ENCODE data around the gene RS1. TPM values are rescaled to one million over a fixed set of nuclear protein-coding genes. Genes with fewer than 3 reads are reported as not detected.

RS1 gene
- total RNA-seq, 2 donors from 2014 or later, result not detected

DNA sequence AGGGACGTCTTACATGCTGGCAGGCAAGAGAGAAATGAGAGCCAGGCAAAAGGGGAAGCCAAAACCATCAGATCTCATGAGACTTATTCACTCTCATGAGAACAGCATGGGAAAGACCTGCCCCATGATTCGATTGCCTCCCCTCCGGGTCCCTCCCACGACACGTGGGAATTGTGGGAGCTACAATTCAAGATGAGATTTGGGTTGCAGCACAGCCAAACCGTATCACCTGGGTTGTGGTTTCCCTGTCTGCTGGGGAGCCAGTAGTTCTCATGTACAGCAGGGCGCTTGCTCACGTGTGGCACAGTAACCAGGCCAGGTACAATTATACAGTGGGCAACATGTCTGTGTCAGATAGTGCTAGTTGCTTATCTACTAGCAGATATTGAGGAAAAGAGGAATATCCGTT is 11.1 kb upstream of the RS1 start:
- H3K27me3 Mint-ChIP-seq, result peaks cover 0 to 7% of the 10 kb centered on the region in 2 donors
- H3K36me3 Mint-ChIP-seq, result no peaks in the 10 kb centered on the region
- DNase-seq (ENCODE audit: low spot score) (no peak), ATAC-seq (no peak)
- peaks cover 0 to 4% of the 10 kb centered on the region in 2 donors for H3K4me1 Mint-ChIP-seq (ENCODE audit: low read depth in 2 of 2)
- H3K27ac Mint-ChIP-seq, result no peak overlapping the region
- H3K4me3 Mint-ChIP-seq, result no peak overlapping the region
- no peaks in the 10 kb centered on the region for H3K9me3 Mint-ChIP-seq

- Mint-ChIP-seq H3K9me3 (no peaks in the 10 kb centered on the region), H3K27me3 (peaks cover 0 to 7% of the 10 kb centered on the region in 2 donors), H3K27ac (no peak overlapping the region), H3K36me3 (no peaks in the 10 kb centered on the region), H3K4me3 (no peak overlapping the region), H3K4me1 (ENCODE audit: low read depth in 2 of 2) (peaks cover 6 to 11% of the 10 kb centered on the region in 2 donors)
- DNase-seq (ENCODE audit: low spot score) (no peak), ATAC-seq (no peak)
These were observed 10.1 kb upstream of the RS1 start for GRCh38 chrX:18681996-18682395.

GRCh38 chrX:18677161-18677869 is 5.4 kb upstream of the RS1 start:
- no peaks in the 10 kb centered on the region for H3K36me3 Mint-ChIP-seq
- H3K4me3 Mint-ChIP-seq, result peak overlapping the region; percentile 43
- no peak for ATAC-seq
- H3K27me3 Mint-ChIP-seq, result peaks cover 0 to 7% of the 10 kb centered on the region in 2 donors
- peaks cover 6 to 11% of the 10 kb centered on the region in 2 donors for H3K4me1 Mint-ChIP-seq (ENCODE audit: low read depth in 2 of 2)
- no peaks in the 10 kb centered on the region for H3K9me3 Mint-ChIP-seq
- no peak for DNase-seq (ENCODE audit: low spot score)
- H3K27ac Mint-ChIP-seq, result peak overlapping the region in 1 of 2 donors; percentile 33

DNA sequence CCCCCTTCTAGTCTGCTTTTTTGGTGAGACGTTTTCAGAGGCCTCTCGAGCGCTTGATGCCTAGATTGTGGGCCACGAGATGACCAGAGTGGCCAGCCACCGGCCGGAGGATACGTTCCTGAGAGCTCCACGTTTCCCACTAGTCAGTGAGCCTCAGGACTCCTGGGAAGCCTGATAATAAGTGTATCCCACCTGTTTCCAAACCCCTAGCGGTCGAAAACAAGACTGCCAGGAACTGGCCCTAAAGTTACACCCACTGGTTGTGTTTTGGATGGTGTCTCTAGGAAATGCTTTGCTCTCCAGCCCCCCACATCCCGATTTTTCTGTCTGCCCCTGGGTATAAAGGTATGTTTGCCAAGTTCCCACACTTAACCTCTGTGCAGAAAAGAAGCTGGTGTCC is 4.6 kb upstream of the RS1 start:
- H3K36me3 Mint-ChIP-seq, result no peaks in the 10 kb centered on the region
- no peak for DNase-seq (ENCODE audit: low spot score)
- H3K9me3 Mint-ChIP-seq, result no peaks in the 10 kb centered on the region
- H3K27me3 Mint-ChIP-seq, result peaks cover 0 to 4% of the 10 kb centered on the region in 2 donors
- H3K4me1 Mint-ChIP-seq (ENCODE audit: low read depth in 2 of 2), result peaks cover 6 to 11% of the 10 kb centered on the region in 2 donors
- H3K27ac Mint-ChIP-seq, result no peak overlapping the region
- H3K4me3 Mint-ChIP-seq, result peak overlapping the region; percentile 10
- no peak for ATAC-seq

- Mint-ChIP-seq H3K4me1 (ENCODE audit: low read depth in 2 of 2) (peaks cover 6 to 11% of the 10 kb centered on the region in 2 donors), H3K27me3 (peaks cover 0 to 4% of the 10 kb centered on the region in 2 donors), H3K9me3 (no peaks in the 10 kb centered on the region), H3K36me3 (no peaks in the 10 kb centered on the region), H3K4me3 (peak overlapping the region; percentile 32), H3K27ac (no peak overlapping the region)
- no peak for DNase-seq (ENCODE audit: low spot score)
- ATAC-seq, result no peak
These were observed 4.1 kb upstream of the RS1 start for GRCh38 chrX:18676050-18676449.

DNA sequence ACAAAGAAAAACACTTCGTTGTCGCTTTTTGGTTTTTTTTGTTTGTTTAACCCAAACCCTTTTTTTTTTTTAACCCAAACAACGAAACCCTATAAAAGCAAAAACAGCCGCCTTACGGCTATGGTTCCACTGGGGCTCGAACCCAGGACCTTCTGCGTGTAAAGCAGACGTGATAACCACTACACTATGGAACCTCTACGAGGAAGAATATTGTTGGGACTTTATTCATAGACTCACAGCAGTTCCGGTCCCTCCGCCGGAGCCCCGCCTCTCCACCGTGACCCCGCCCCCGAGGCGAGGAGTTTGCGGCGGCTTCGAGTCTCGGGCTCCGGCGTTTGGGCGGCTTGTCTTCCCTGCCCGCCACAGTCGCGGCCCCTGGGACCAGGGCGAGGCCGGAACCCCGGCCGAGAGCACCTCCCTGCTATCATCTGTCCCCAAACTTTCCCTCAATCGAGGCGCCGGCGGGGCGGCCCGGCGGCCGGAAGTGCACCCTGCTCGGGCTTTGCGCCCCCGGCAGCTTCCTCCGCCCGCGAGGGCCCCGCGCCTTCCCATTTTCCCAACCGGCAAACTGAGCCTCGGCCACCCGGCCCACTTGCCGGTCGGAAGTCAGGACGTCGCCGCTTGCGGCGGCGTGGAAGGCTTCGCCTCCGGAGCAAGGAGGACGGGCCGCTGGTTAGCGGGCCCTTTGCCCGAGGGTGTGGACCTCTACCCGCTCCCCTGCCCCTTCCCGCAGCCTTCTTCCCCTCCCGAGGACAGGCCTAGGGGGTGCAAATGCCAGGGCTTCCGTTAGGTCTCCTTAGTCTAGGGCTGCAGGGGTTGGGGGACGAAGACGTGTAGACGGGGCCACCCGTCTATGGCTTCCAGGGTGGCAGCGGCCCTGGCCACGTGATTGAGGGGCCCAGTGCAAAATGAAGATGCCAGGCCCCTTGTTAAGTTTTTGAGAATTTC is 3.2 kb upstream of the RS1 start:
- H3K27me3 Mint-ChIP-seq, result peaks cover 0 to 7% of the 10 kb centered on the region in 2 donors
- peak overlapping the region; percentile 62 for H3K4me3 Mint-ChIP-seq
- H3K9me3 Mint-ChIP-seq, result no peaks in the 10 kb centered on the region
- H3K27ac Mint-ChIP-seq, result peak overlapping the region; percentile 62 to 83
- peaks cover 6 to 11% of the 10 kb centered on the region in 2 donors for H3K4me1 Mint-ChIP-seq (ENCODE audit: low read depth in 2 of 2)
- DNase-seq (ENCODE audit: low spot score) (peak; percentile 81), ATAC-seq (peak; percentile 92 to 93)
- no peaks in the 10 kb centered on the region for H3K36me3 Mint-ChIP-seq

DNA sequence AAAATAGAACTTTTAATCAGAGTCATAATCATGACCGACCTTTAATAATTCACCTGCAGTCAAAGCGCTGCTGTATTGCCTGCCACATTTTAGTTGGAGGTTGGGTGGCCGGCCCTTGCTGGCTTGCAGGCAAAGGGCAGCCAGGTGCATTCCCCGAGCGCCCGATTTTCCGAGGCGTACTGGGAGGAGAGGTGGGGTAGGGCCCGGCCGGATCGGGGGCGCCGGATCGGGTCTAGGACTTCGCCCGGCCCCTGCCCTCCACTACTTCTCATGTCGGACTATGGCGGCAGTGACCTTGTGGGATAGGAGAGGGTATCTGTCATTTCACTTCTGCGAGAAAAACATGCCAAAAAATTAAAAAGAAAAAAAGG is 2.5 kb upstream of the RS1 start:
- DNase-seq (ENCODE audit: low spot score), result no peak
- Mint-ChIP-seq H3K4me3 (peak overlapping the region; percentile 62), H3K4me1 (ENCODE audit: low read depth in 2 of 2) (peaks cover 6 to 11% of the 10 kb centered on the region in 2 donors), H3K27ac (peak overlapping the region; percentile 62 to 83), H3K27me3 (peaks cover 0 to 7% of the 10 kb centered on the region in 2 donors), H3K9me3 (no peaks in the 10 kb centered on the region), H3K36me3 (no peaks in the 10 kb centered on the region)
- ATAC-seq, result peak; percentile 13 to 47

GRCh38 chrX:18668071-18668835 is 3.7 kb downstream of the RS1 start:
- DNase-seq (ENCODE audit: low spot score), result no peak
- Mint-ChIP-seq H3K4me1 (ENCODE audit: low read depth in 2 of 2) (peaks cover 0 to 6% of the 10 kb centered on the region in 2 donors), H3K27ac (no peak overlapping the region), H3K36me3 (no peaks in the 10 kb centered on the region), H3K27me3 (peaks cover 0 to 11% of the 10 kb centered on the region in 2 donors), H3K4me3 (no peak overlapping the region), H3K9me3 (no peaks in the 10 kb centered on the region)
- ATAC-seq, result no peak

DNA sequence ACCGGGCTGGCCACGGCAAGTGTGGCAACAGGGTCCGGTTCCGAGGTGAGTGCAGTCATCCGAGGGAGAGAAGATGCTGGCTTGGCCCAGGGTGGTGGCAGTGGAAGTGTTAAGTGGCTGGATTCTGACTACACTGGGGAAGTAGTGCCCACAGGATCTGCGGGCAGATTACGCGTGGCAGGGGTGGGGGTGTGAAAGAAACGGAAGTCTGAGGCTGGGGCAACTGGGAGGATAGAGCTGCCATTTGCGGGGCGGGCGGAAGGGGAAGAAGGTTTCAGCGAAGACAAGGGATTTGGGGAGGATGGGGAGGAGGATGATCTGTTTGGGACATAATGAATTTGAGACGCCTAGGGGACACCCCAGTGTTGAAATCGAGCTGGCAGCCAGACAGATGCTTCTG is 5.3 kb downstream of the RS1 start:
- Mint-ChIP-seq H3K27me3 (peaks cover 0 to 11% of the 10 kb centered on the region in 2 donors), H3K4me1 (ENCODE audit: low read depth in 2 of 2) (peaks cover 0 to 6% of the 10 kb centered on the region in 2 donors), H3K9me3 (no peaks in the 10 kb centered on the region), H3K27ac (no peak overlapping the region), H3K4me3 (no peak overlapping the region), H3K36me3 (no peaks in the 10 kb centered on the region)
- no peak for DNase-seq (ENCODE audit: low spot score)
- no peak for ATAC-seq

DNA sequence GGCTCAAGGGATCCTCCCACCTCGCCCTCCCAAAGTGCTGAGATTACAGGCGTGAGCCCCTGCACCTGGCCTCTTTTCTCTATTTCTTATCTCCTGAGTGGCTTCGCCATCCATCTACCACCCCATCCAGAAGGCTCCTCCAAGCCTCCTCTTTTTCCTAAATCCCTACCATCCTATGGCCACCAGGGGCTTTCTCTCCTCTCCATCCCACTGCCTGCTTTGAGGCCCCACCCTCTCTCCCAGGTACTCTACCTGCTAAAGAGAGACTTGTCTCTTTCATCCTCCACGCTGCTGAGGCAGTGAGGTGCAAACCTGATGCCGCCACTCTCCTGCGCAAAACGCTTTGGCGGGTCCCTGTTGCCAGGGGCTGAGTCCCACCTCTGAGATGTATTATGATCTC is 7.0 kb downstream of the RS1 start:
- H3K4me3 Mint-ChIP-seq, result no peak overlapping the region
- ATAC-seq (no peak), DNase-seq (ENCODE audit: low spot score) (no peak)
- H3K27me3 Mint-ChIP-seq, result peaks cover 0 to 8% of the 10 kb centered on the region in 2 donors
- no peaks in the 10 kb centered on the region for H3K9me3 Mint-ChIP-seq
- H3K27ac Mint-ChIP-seq, result no peak overlapping the region
- no peaks in the 10 kb centered on the region for H3K36me3 Mint-ChIP-seq
- H3K4me1 Mint-ChIP-seq (ENCODE audit: low read depth in 2 of 2), result peaks cover 0 to 6% of the 10 kb centered on the region in 2 donors

GRCh38 chrX:18661273-18661672 is 10.6 kb downstream of the RS1 start:
- no peak overlapping the region for H3K4me3 Mint-ChIP-seq
- no peak for ATAC-seq
- H3K4me1 Mint-ChIP-seq (ENCODE audit: low read depth in 2 of 2), result peaks cover 0 to 3% of the 10 kb centered on the region in 2 donors
- no peak for DNase-seq (ENCODE audit: low spot score)
- H3K27ac Mint-ChIP-seq, result no peak overlapping the region
- H3K27me3 Mint-ChIP-seq, result peaks cover 0 to 3% of the 10 kb centered on the region in 2 donors
- no peaks in the 10 kb centered on the region for H3K9me3 Mint-ChIP-seq
- no peaks in the 10 kb centered on the region for H3K36me3 Mint-ChIP-seq

- no peak for ATAC-seq
- no peaks in the 10 kb centered on the region for H3K36me3 Mint-ChIP-seq
- no peak overlapping the region for H3K27ac Mint-ChIP-seq
These were observed 16.8 kb downstream of the RS1 start for GRCh38 chrX:18654875-18655836.

More at GRCh38 chrX:18654875-18655836, 16.8 kb downstream of the RS1 start:
- Mint-ChIP-seq H3K27me3 (no peaks in the 10 kb centered on the region), H3K4me1 (ENCODE audit: low read depth in 2 of 2) (no peaks in the 10 kb centered on the region), H3K4me3 (no peak overlapping the region), H3K9me3 (no peaks in the 10 kb centered on the region)
- DNase-seq (ENCODE audit: low spot score), result no peak

Data from natural killer cell treated with Interleukin-12 subunit alpha and Interleukin-12 subunit beta and Interleukin-15 and Interleukin-18, amount 100 ng/mL, for 72 hours (primary cell).